NOMO-1 treated with DMSO at 0.1 percent for 48 hours (cell line): ENCODE measurements around the gene MUC6.

Experiments used
- DNase-seq: peaks from one replicate; lab custom pipeline; 2025; ENCODE audit not compliant: unreplicated experiment; lab: John Stamatoyannopoulos, UW

The MUC6 gene

DNA sequence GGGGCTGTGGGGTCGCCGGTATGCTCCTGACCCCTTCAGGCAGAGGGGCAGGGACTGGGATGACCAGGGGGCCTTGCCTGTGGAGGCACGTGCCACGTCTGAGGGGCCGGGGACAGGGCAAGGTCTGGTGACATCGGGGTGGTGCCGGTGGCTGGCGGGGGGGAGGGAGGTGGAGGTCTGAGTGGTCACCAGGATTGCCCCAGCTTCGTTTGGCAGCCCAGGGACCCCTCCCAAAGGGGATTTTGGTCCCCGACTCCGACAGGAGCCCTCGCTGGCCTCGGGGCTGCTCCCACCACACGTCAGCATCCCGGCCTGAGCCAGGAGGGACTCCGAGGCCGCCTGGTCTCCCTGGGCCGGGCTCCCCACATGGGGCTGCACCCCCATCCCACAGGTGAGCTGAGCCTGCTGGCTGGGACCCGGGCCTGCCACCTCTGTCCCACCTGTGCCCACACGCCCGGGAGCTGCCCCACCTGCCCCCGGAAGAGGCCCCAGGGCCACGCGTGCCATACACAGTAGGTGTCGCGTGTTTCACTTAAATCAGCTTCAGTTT, 1.1 kb upstream of the MUC6 start:
- DNase-seq: no peak

DNA sequence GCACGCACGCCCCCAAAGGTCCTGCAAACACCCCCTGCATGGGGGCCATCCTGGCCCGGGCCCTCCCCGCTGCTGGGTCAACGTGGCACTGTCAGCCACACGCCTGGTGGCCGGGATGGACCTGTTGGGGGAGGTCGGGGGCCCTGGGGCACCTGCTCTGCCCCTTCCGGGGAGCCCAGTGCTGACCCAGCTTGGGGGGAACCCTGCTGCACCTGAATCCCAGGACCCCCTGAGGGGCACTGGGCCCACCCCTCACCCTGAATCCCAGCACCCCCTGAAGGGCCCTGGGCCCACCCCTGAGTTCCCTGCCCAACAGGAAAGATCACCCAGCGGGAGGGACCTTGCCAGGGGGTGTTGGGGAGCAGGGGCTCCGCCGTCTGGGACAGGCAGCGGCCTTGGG, 413 bp upstream of the MUC6 start:
- DNase-seq: no peak

DNA sequence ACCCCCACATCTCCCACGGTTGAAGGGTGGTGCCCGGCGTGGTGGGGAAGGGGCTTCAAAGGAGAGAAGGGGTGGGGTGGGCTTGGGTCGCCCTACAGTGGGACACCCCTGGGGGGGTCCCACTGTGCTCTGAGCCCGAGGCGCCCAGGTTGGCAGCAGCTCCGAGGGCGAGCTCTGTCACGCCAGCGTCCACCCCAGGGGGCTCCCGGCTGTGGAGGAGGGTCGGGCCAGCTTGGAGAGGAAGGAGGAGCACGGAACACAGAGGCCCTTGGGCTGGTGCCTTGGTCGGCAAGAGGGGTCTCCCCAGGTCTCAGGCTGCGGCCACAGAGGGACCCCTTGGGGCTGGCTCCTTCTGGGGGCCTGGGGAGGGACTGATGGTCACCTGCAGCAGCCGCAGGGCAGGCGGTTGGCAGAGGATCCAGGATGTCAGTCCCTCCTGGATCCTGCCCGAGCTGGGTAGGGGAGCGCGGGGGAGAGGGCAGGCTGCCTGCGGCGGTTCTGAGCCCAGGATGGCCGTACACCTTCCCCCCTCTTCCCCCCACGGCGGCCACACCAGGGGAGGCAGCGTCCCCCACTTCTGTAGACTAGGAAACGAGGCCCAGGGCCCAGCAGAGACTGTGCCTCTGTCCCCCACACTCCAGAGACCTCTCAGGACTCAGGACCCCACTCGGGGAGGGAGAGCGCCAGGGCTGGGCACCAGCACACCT, 788 bp downstream of the MUC6 start:
- no peak for DNase-seq

DNA sequence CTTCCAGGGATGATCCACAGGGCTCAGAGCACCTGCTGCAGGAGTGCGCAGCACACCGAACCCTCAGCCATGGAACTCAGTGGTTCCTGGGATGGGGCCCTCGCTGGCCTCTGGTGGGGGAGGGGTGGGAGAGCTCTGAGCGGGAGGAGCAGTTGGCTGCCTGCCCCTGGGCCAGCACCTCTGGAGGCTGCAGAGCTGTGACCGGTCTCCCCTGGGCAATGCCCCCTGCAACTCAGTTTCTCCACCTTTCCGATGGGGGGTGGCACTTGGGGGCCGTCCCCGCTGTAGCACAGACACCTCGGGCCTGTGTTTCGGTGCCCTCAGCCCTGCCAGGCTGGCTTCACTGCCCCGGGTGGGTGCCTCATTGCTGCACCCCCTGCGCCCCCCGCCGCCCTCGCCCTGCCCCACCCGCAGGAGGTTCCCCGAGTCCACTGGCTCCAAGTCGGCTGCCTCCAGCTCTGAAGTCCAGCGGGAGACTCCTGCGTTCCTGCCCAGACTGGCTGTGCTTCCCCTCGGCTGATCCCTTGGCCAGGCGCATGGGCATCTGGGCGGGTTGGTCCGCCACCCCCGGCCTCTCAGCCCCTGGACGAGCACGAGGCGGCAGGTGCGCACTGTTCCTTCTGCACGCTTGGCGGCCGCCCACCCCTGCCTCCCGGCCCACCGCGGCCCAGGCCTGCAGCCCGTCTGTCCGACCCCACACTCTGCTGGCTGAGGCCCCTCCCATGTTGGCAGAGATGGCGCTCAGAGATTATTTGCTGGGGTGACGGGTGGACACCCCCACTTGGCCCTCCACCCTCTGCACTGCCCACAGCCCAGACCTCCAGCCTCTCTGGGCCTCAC, 1.8 kb downstream of the MUC6 start:
- DNase-seq: no peak

DNA sequence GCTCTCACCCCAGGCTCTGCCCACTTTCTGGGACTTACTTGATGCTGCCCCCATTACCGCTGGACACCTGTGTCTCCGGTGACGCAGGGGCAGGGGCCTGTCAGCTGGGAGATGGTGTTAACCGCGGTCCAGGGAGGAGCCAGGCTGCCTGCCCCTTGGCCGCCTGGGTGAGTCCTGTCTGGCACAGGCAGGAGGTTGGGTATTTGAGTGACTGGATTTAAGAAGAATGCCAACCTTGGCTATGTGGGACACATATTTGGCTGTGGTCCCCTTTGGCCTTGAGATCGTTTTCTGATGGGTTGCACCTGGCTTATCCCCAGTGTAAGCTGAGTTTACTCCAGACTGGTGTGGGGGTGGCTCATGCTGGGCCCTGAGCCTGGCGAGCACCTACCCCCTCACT, 2.5 kb downstream of the MUC6 start:
- no peak for DNase-seq

DNA sequence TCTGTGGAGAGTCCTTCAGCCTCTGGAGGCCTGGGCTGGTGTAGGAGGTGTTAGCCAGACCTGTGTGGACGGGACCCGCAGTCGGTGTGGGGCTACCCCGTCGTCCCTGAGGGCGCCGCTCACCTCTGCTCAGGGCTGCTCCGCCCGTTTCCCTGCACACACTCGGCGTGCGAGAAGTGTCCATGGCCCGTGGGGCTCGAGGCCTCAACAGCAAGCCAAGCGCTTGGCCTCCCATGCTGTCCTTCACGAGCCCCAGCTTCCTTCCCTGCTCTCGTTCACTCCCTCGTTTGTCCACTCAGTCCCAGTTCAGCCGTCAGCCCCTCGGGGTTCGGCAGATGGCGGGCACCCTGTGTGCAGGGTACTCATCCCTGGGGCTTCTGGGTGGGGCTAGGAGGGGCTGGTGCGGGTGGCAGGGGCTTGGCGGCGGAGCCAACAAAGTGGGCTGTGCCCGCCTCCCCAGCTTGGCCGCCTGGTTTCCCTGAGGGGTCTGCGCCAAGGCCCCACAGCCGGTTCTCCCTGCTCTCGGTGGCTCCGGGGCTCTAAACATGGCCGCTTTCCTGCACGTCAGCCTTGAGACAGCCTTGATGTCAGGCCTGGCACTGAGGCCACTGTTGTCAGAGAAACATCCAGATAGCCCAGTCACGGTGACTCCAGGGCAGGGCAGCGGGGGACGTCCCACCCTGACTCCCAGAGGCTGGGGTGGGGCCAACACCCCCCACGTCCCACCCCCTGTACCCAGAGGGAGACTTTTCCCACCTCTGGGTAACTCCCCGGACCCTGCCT, 3.3 kb downstream of the MUC6 start:
- DNase-seq: no peak

DNA sequence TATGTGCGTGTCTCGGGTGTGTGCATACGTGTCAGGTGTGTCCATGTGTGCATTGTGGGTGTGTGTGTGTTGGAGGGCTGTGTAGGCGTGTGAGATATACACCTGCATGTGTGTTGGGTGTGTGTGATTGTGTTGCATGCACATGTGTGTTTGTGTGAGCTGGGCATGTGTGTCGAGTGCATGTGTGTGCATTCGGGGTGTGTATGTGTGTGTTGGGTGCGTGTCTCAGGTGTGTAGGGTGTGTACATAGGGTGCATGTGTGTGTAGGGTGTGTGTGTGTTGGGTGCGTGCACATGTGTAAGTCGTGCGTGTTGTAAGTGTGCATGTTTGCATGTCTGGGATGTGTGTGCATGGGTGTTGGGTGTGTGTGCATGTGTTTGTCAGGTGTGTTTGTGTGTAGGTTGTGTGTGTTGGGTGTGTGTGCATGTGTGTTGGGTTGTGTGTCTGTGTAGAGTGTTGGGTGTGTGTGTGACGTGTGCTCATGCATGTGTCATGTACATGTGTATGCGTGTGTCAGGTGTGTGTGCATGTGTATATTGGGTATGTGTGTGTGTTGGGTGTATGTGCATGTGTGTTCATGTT, 4.1 kb downstream of the MUC6 start:
- no peak for DNase-seq

DNA sequence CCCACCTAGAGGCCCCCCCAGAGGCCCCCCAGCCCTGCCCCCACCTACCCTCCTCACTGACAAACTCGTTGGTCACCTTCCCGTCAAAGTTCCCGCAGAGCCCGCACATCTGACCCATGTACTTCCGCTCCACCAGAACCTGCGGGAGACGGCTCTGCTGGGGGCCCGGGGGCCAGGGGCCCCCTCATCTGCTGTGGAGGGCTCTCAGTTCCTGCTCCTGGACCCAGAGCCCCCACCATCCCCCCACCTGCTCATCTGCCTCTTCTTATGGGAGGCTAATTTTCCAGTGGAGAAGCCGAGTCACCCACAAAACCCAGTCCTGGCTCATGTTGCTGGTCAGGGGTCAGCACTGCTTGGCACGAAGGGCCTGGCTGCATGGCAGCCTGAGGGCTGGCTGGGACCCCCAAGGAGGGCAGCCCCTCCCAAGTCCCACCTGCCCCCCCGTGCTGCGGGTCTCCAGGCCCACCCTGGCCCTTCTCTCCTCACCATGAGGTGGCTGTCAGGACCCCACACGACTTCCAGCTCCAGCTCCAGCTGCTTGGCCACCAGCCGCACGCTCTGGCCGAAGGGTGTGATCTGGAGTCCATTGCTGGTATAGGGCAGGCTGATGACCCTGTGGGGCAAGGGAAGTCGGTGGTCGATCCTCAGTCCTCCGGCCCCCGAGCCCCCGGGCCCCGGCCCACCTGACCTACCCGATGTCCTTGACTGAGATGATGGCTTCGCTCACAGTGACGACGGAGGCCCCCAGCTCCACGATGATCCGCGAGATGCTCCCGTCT, 5.2 kb downstream of the MUC6 start:
- DNase-seq: no peak

DNA sequence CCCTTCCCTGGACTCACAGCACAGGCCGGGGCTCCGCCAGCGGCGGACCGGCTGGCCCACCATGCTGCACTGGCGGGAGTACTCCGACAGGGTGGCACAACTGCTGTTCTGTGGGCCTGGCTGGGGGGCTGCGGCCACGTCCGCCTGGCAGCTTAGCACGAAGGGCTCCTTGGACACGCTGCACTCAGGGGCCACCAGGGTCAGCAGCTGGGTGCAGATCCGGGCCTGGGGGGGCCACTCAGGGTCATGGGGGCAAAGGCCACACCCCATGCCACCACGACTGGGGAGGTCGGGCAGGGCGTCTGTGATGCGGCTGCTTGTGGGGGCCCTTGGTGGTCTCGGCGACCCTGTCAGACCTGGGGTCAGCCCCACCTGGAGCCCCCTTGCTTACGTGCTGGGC, 6.0 kb downstream of the MUC6 start:
- no peak for DNase-seq

DNA sequence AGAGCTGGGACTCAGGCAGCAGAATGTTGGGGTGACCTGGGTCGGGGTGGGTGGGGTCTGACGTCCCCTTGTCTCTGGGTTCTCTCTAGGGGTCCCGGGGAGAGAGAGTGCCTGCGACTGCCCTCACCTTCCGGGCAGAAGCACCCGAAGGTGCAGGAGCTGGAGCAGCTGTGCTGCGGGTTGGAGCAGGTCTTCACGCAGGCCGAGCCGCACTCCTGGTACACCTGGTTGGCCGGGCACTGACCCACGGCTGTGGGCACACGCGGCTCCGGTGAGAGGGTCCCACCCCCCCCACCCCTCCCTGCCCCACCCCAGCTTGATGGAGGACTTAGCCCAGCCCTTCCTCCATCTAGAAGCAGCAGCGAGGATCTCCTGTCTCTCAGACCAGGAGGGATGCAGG, 6.4 kb downstream of the MUC6 start:
- no peak for DNase-seq

DNA sequence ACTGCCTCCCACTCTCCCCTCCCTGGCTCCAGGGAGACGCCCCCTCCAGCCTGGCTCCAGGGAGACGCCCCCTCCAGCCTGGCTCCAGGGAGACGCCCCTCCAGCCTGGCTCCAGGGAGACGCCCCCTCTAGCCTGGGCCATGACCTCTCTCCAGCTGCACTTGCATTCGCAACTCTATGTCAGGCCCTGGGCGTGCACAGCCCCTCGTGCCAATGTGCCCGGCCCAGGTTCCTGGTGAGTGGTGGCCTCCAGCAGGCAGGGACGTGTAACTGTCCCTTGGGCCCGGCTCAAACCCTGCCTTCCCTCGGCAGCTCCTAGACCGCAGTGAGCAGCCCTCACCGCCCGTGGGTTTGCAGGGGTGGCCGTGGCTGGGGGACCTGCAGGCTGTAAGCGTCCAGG, 6.9 kb downstream of the MUC6 start:
- DNase-seq: no peak

DNA sequence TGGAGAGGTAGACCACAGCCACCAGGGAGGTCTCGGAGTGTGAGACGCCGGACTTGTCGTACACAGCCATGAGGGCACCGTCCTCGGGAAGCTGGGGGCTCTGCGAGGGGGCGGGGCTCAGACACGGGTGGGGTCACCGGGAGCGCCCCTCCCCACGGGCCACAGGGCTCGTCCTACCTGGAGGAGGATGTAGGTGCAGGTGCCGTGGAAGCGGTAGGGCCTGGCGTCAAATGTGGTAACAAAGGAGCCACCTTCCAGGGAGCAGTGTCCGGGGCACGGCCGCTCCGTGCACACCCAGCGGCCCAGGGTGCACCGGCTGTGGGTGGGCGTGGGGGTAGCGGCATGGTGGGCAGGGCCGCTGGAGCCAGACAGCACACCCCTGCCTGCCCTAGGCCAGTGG, 7.5 kb downstream of the MUC6 start:
- no peak for DNase-seq

DNA sequence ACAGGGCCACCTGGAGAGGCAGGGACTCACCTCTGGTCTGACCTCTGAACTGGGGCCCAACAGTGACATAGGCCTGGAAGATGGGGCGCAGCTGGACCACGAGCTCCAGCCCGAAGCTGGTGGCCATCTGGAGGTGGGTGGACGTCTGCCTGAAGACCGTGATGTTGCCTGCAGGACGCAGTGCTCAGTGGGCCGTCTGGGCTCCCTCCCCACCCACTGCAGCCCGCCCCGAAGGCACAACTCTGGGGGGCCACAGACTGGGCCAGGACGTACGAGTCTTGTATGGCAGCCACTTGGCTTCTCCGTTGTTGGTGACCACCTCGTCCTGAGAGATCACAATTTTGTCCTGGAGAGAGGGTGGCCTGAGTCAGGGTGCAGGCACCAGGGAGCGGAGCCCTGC, 7.9 kb downstream of the MUC6 start:
- DNase-seq: no peak

DNA sequence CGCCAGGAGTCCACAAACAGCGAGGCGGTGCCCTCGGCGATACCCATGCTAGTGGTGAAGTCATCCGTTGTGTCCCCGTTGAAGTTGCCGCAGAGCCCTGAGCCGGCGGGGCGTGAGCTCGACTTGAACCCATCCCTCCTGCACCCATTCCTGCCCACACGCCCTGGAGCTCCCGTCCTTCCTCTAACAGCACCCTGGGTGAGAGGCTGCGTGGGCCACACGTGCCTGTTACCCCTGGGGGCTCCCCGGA, 8.3 kb downstream of the MUC6 start:
- no peak for DNase-seq

DNA sequence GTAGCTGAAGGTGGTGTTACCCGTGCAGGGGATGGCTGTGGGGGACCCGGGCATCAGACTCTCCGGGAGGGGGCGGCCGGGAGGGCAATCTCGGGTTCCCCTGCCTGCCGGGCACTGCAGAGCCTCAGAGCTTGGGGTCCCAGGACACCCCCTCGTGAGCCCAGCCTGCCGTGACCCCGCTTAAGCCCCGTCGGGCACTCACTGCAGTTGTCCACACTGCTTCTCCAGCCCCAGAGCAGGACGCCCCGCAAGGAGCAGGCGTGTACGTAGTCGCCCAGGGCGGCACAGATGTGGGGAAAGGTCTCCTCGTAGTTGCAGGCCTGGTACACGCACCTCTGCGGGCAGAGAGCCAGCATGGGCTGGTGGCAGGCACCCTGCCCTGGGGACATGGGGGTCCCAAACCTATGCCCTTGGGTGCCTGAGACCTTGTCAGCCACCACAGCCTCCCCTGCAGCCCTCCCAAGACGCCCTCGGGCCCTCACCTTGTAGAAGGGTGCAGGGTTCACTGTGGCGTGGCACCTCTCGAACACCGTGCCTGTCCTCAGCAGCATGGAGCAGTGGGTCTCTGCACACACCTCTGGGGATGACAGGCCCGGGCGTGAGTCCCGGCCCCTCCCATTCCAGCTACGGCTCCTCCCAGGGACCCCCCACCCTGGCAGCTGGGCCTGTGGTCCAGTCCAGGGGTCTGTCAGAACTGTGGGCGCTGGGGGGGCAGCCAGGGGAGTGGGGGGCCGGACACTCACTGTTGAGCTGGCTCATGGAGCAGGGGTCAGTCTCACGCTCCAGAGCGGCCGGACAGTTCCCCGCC, 8.8 kb downstream of the MUC6 start:
- DNase-seq: no peak

DNA sequence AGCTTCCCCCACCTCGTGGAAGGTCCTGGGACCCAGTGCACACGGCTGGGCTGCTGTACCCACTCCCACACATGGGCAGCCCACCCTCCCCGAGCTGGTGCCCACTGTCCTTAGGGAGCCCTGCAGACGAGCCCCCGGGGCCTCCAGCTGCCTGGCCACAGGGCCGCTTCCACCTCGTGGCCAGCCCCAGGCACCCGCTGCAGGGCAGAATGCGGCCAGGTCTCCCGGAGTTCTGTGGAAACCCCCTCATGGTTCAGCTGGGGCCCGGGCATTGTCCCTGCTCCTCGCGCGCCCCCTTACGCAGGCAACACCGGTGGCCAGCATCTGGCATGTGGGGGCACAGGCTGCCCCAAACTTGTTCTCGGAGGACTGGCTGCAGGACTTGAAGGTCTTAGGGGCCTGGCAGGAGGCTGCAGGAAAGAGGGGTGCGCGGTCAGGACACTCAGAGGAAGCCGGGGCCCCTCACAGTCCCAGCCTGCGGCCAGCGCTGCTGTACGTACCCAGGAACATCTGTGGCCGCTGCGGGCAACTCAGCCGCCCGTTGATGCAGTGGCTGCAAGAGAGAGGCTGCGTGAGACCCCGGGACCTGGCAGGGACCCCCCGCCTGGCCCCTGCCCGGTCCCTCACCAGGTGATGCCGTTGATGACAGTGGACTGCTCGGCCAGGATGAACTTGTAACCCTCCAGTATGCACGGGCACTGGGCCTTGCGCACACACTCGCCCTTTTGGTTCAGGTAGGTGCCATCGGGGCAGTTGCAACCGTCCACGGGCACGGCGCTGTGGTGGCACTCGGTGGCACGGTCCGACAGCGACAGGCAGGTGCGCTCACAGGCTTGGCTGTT, 9.7 kb downstream of the MUC6 start:
- DNase-seq: no peak

DNA sequence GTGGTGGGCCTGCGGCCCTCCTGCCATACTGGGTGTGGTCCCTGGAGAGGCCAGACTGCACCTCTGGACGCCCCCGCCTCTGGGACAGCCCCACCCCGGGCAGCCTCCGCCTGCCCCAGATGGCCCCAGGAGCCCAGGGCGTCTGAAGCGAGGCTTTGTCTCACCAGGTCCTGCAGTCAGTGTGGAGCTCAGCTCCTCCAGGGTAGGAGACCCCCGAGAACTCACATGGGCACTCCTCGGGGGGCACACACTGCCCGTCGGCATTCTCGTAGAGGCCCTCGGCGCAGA, 10.4 kb downstream of the MUC6 start:
- DNase-seq: no peak

DNA sequence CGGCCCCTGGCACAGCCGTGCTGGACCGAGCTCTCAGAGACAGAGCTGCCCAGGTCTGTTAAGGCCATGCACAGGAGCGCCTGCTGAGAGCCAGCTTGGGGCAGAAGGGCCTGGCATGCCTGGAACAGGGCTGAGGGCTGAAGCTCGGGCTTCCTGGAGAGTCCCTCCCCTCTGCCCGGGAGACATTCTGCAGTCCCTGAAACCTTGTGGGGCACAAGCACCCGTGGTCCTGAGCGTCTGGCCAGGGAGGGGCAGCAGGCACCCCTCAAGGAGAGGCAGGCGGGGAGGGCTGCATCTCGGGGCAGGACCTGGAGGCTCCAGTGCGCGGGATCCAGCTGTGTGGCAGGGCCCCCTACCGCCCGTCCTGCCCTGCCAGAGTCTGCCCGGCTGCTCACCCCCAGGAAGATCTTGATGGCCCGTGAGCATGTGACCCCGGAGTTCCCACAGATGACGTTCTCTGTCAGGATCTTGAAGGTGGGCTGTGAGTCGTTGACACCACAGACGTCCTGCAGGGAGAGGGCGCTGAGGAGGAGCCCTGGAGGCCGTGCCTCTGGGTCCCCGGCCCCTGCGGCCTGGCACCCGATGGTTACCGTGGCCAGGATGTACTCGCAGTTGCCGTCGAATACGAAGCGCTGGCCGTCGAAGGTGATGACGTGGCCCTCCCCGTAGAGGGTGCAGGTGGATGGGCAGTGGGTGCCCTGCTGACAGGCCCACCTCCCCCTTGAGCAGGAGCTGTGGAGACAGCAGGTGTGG, 10.9 kb downstream of the MUC6 start:
- no peak for DNase-seq
